Fibroblast of lung (primary cell): Measurements from ENCODE around the gene ATP8A1. TPM values are rescaled to one million over a fixed set of nuclear protein-coding genes. Genes with fewer than 3 reads are reported as not detected.

Experiments
- DNase-seq, 2 donors: peaks; one replicate each; pipeline versions ENCODE4 v3.0.0 to v3.0.0-alpha.2; 2010; ENCODE audit warnings: low read depth in 2 of 2
- H2AFZ ChIP-seq: 2 replicates; pipeline ENCODE4 v1.5.1; 2012; ENCODE audit warnings: low read length, control low read depth, inconsistent platforms
- H3K27ac ChIP-seq: 2 replicates; pipeline ENCODE4 v1.5.1; 2011; ENCODE audit warnings: low read length, control low read depth; ENCODE audit not compliant: insufficient read depth
- H3K27me3 ChIP-seq: 2 replicates; pipeline ENCODE4 v1.5.1; 2011; ENCODE audit warnings: mild to moderate bottlenecking, low read length; ENCODE audit not compliant: control insufficient read depth, insufficient read depth
- H3K36me3 ChIP-seq: 2 replicates; pipeline ENCODE4 v1.5.1; 2011; ENCODE audit warnings: low read length; ENCODE audit not compliant: control insufficient read depth, insufficient read depth
- H3K4me1 ChIP-seq: 2 replicates; pipeline ENCODE4 v1.5.1; 2011; ENCODE audit warnings: low read length; ENCODE audit not compliant: control insufficient read depth, insufficient read depth; ENCODE audit errors: extremely low read depth
- H3K4me2 ChIP-seq: 2 replicates; pipeline ENCODE4 v1.5.1; 2011; ENCODE audit warnings: low read length, control low read depth; ENCODE audit not compliant: insufficient read depth; ENCODE audit errors: extremely low read depth
- H3K4me3 ChIP-seq, 4 experiments: fragments of 200-600 bp in 1 of 4; sonication (generic) in 1 of 4; replicated peaks in 1 of 4; 2 replicates each; pipeline ENCODE4 v1.5.1; 2011 to 2016; ENCODE audit warnings: low read length in 4 of 4, low read depth in 3 of 4, mild to moderate bottlenecking in 3 of 4, control low read depth in 2 of 4, inconsistent platforms in 1 of 4, mixed read lengths in 1 of 4; ENCODE audit not compliant: insufficient read depth in 1 of 4; ENCODE audit errors: control extremely low read depth in 1 of 4
- H3K79me2 ChIP-seq: 2 replicates; pipeline ENCODE4 v1.5.1; 2012; ENCODE audit warnings: mild to moderate bottlenecking, low read length, inconsistent platforms; ENCODE audit not compliant: control insufficient read depth, insufficient read depth
- H3K9ac ChIP-seq: 2 replicates; pipeline ENCODE4 v1.5.1; 2011; ENCODE audit warnings: mild to moderate bottlenecking, low read length, control low read depth; ENCODE audit not compliant: insufficient read depth
- H3K9me3 ChIP-seq: 2 replicates; pipeline ENCODE4 v1.5.1; 2012; ENCODE audit warnings: low read depth, low read length; ENCODE audit not compliant: control insufficient read depth, insufficient read depth
- H4K20me1 ChIP-seq: 2 replicates; pipeline ENCODE4 v1.5.1; 2011; ENCODE audit warnings: low read length; ENCODE audit not compliant: control insufficient read depth, insufficient read depth; ENCODE audit errors: extremely low read depth
- EZH2 ChIP-seq: IDR thresholded peaks from 2 replicates; pipeline ENCODE4 v1.5.1; 2012; ENCODE audit warnings: low read length, control low read depth, mild to moderate bottlenecking; ENCODE audit errors: missing control alignments
- polyA plus RNA-seq, 2 donors: library from polyadenylated mRNA; depleted of rRNA in 1 of 2; stranded (reverse) in 1 of 2; unstranded in 1 of 2; fragments of >200 nt; gene quantifications; 2 replicates each; pipeline ENCODE4 v1.2.1, GENCODE V29; 2011 to 2012; ENCODE audit warnings: missing spikeins in 1 of 2
- total RNA-seq: library from RNA; depleted of rRNA; stranded (reverse); fragments of >200 nt; gene quantifications from 2 replicates; pipeline ENCODE4 v1.2.1, GENCODE V29; 2014
- TF ChIP-seq, protein P1 (sequence below), 2 donors: IDR thresholded peaks in 1 of 2; conservative IDR thresholded peaks in 1 of 2; 1 replicate in 1 of 2; 2 replicates in 1 of 2; pipeline ENCODE4 v1.5.1; 2011 to 2012; ENCODE audit warnings: low read length in 2 of 2, control low read depth in 1 of 2, inconsistent platforms in 1 of 2, low read depth in 1 of 2, mild to moderate bottlenecking in 1 of 2

Gene ATP8A1
- total and polyA plus RNA-seq, 2 donors (not counting 1 experiment from before 2014, with no cell fraction given): 0.36 to 4.8 TPM

DNA sequence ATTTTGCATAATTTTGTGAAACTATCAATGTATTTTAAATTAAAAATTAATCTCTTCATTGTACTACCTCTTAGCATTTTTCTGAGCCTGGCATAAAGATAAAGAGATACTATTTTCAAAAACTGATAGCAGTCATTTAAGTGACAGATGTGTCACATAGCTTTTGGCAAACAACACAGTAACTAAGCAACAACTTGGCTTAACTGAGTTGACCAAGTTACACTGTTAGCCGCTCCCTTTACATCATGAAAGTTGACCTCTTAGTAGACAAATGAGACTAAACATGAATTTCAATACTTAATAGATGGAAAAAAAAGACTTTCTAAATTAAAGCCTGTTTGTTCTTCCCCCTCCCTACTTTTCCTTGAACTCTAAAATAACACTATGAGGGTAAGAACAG is 62.0 kb downstream of the ATP8A1 start:
- Histone ChIP-seq H3K79me2 (no peaks in the 10 kb centered on the region), H3K27me3 (no peaks in the 10 kb centered on the region), H4K20me1 (no peaks in the 10 kb centered on the region), H3K9ac (no peak overlapping the region), H3K4me2 (no peak overlapping the region), H3K27ac (no peak overlapping the region), H3K4me1 (no peaks in the 10 kb centered on the region), H2AFZ (no peak overlapping the region), H3K4me3 (no peak overlapping the region), H3K9me3 (no peaks in the 10 kb centered on the region), H3K36me3 (no peaks in the 10 kb centered on the region)
- TF ChIP-seq, protein P1, sequence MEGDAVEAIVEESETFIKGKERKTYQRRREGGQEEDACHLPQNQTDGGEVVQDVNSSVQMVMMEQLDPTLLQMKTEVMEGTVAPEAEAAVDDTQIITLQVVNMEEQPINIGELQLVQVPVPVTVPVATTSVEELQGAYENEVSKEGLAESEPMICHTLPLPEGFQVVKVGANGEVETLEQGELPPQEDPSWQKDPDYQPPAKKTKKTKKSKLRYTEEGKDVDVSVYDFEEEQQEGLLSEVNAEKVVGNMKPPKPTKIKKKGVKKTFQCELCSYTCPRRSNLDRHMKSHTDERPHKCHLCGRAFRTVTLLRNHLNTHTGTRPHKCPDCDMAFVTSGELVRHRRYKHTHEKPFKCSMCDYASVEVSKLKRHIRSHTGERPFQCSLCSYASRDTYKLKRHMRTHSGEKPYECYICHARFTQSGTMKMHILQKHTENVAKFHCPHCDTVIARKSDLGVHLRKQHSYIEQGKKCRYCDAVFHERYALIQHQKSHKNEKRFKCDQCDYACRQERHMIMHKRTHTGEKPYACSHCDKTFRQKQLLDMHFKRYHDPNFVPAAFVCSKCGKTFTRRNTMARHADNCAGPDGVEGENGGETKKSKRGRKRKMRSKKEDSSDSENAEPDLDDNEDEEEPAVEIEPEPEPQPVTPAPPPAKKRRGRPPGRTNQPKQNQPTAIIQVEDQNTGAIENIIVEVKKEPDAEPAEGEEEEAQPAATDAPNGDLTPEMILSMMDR (conservative IDR thresholded peaks at IDR 0.05 in 1 of 2, IDR thresholded peaks at IDR 0.05 in 1 of 2; ENCODE audit: low read depth in 1 of 2, low read length in 2 of 2): no peak
- no peak for TF ChIP-seq EZH2
- no peak for DNase-seq

DNA sequence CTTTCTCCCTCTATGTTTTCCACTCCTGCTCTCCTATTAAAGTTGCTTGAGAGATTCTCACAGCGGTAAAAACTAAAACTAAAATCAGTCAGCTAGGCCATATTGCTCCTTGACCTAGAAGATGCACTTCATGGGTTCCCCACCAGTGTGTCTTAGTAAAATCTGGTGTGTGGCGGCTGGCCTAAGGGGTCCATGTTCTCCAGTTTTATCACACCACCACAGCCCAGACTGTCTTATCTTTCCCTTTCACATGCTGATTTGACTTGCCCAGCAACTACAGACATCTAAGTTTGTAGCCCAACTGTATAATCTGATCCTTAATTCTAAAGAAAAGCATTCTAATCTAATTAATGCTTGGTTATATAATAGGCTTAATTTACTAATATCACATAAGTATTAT is 68.0 kb downstream of the ATP8A1 start:
- Histone ChIP-seq H3K27me3 (no peaks in the 10 kb centered on the region), H4K20me1 (no peaks in the 10 kb centered on the region), H3K9me3 (no peaks in the 10 kb centered on the region), H3K9ac (no peak overlapping the region), H3K4me1 (no peaks in the 10 kb centered on the region), H3K4me2 (no peak overlapping the region), H2AFZ (no peak overlapping the region), H3K27ac (no peak overlapping the region), H3K79me2 (no peaks in the 10 kb centered on the region), H3K36me3 (no peaks in the 10 kb centered on the region), H3K4me3 (no peak overlapping the region)
- no peak for DNase-seq
- no peak for TF ChIP-seq EZH2
- TF ChIP-seq, protein P1 (conservative IDR thresholded peaks at IDR 0.05 in 1 of 2, IDR thresholded peaks at IDR 0.05 in 1 of 2; ENCODE audit: low read depth in 1 of 2, low read length in 2 of 2): no peak

DNA sequence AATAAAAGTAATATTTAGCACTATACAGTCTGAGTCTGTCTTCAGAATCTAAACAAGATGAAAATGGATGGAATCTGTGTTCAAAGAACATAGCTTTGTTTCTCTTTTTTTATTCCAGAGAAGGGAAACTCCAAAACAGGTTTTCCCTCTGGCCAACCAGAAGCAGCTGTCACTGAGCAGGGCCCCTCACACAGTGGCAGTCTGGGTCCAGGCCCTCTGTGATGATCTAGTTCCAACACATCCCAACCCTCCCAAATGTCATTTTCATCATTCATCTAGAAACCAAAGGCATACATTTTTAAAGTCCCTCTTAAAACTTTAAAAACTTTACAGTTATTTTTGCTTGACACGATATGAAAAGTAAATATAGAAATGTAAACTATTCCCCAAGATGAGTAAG is 70.1 kb downstream of the ATP8A1 start:
- H3K36me3 ChIP-seq: no peaks in the 10 kb centered on the region
- no peaks in the 10 kb centered on the region for H3K9me3 ChIP-seq
- H3K9ac ChIP-seq: no peak overlapping the region
- no peak overlapping the region for H3K27ac ChIP-seq
- no peaks in the 10 kb centered on the region for H4K20me1 ChIP-seq
- no peak for DNase-seq
- no peak overlapping the region for H3K4me2 ChIP-seq
- TF ChIP-seq, protein P1 (conservative IDR thresholded peaks at IDR 0.05 in 1 of 2, IDR thresholded peaks at IDR 0.05 in 1 of 2; ENCODE audit: low read depth in 1 of 2, low read length in 2 of 2): no peak
- TF ChIP-seq EZH2: no peak
- H3K79me2 ChIP-seq: no peaks in the 10 kb centered on the region
- H2AFZ ChIP-seq: no peak overlapping the region
- H3K27me3 ChIP-seq: no peaks in the 10 kb centered on the region
- no peaks in the 10 kb centered on the region for H3K4me1 ChIP-seq
- no peak overlapping the region for H3K4me3 ChIP-seq
